B cell (primary cell): Measurements from ENCODE around the gene WASL. TPM values are rescaled to one million over a fixed set of nuclear protein-coding genes. Genes with fewer than 3 reads are reported as not detected.
A peak's percentile ranks its signal among the peaks of the same experiment; 100 is the strongest.

Experiments used
- ATAC-seq: fragments of 200-7000 bp; cut with Tn5 transposase; one replicate; pipeline ENCODE4 v1.10.0; 2021; ENCODE audit warnings: low read depth, mild to moderate bottlenecking, moderate number of reproducible peaks, moderate library complexity
- CTCF ChIA-PET: fragments of 350-600 bp; sonication (Branson Sonifier 250); formaldehyde crosslinking; loops from one replicate; lab custom pipeline; 2021; ENCODE audit warnings: antibody characterized with exemption, inconsistent platforms; lab: Charles Lee
- POLR2A ChIA-PET: fragments of 350-600 bp; sonication (Branson Sonifier 250); formaldehyde crosslinking; loops from one replicate; lab custom pipeline; 2021; ENCODE audit warnings: antibody characterized with exemption; lab: Charles Lee
- DNase-seq: peaks from one replicate; pipeline ENCODE4 v3.0.0; 2013
- H2AFZ ChIP-seq: 2 replicates; pipeline ENCODE4 v1.6.1; 2012; ENCODE audit warnings: mild to moderate bottlenecking, low read depth, low read length; ENCODE audit not compliant: insufficient read depth, poor library complexity, severe bottlenecking
- H3K27ac ChIP-seq, 2 donors: 1 replicate in 1 of 2; 2 replicates in 1 of 2; pipeline ENCODE4 v1.5.1; 2012 to 2013; ENCODE audit warnings: low read length in 2 of 2, mild to moderate bottlenecking in 2 of 2, moderate library complexity in 1 of 2
- H3K27me3 ChIP-seq, 4 experiments: fragments of 200-600 bp in 1 of 4; sonication (generic) in 1 of 4; replicated peaks in 1 of 4; 1 replicate in 2 of 4; 2 replicates in 2 of 4; pipeline versions ENCODE4 v1.6.1 to v1.7.0; 2013 to 2016; ENCODE audit warnings: low read length in 3 of 4, mild to moderate bottlenecking in 2 of 4, mixed read lengths in 1 of 4, moderate library complexity in 1 of 4; ENCODE audit not compliant: insufficient read depth in 4 of 4, control insufficient read depth in 3 of 4; ENCODE audit errors: control extremely low read depth in 1 of 4
- H3K36me3 ChIP-seq, 2 experiments: replicated peaks in 1 of 2; 1 replicate in 1 of 2; 2 replicates in 1 of 2; pipeline versions ENCODE4 v1.6.1 to v1.7.1; 2013; ENCODE audit warnings: low read length in 1 of 2; ENCODE audit not compliant: insufficient read depth in 2 of 2, control insufficient read depth in 1 of 2; ENCODE audit errors: control extremely low read depth in 1 of 2, extremely low read depth in 1 of 2
- H3K4me1 ChIP-seq, 2 donors: fragments of 200-600 bp in 1 of 2; sonication (generic) in 1 of 2; 1 replicate in 1 of 2; 2 replicates in 1 of 2; pipeline versions ENCODE4 v1.5.1 to v1.6.1; 2013 to 2017; ENCODE audit warnings: low read length in 2 of 2; ENCODE audit not compliant: control insufficient read depth in 2 of 2, insufficient read depth in 2 of 2
- H3K4me2 ChIP-seq: replicated peaks from 2 replicates; pipeline ENCODE3; 2012; ENCODE audit warnings: mild to moderate bottlenecking, low read depth, low read length; ENCODE audit not compliant: poor library complexity, severe bottlenecking
- H3K4me3 ChIP-seq, 5 experiments: fragments of 200-600 bp in 1 of 5; sonication (generic) in 1 of 5; 1 replicate in 3 of 5; 2 replicates in 2 of 5; pipeline versions ENCODE4 v1.5.1 to v1.7.0; 2011 to 2016; ENCODE audit warnings: low read length in 4 of 5, mild to moderate bottlenecking in 4 of 5, low read depth in 2 of 5, control low read depth in 1 of 5, moderate library complexity in 1 of 5; ENCODE audit not compliant: insufficient read depth in 1 of 5; ENCODE audit errors: control extremely low read depth in 1 of 5, extremely low read depth in 1 of 5
- H3K79me2 ChIP-seq: fragments of 200-600 bp; sonication (generic); one replicate; pipeline ENCODE4 v1.6.0; 2016; ENCODE audit warnings: low read length; ENCODE audit not compliant: control insufficient read depth, insufficient read depth
- H3K9ac ChIP-seq: fragments of 200-600 bp; sonication (generic); 2 replicates; pipeline ENCODE4 v1.6.1; 2017; ENCODE audit warnings: mild to moderate bottlenecking, low read length, moderate library complexity
- H3K9me3 ChIP-seq, 3 donors: one replicate each; pipeline versions ENCODE4 v1.6.1 to v1.7.1; 2013; ENCODE audit warnings: low read length in 2 of 3; ENCODE audit not compliant: control insufficient read depth in 2 of 3, insufficient read depth in 1 of 3; ENCODE audit errors: control extremely low read depth in 1 of 3
- H4K20me1 ChIP-seq: 2 replicates; pipeline ENCODE4 v1.6.0; 2012; ENCODE audit warnings: mild to moderate bottlenecking, low read length; ENCODE audit not compliant: insufficient read depth, control insufficient read depth, poor library complexity, severe bottlenecking
- H3K27ac Mint-ChIP-seq: one replicate; pipeline ENCODE4 v1.8.0; 2021; ENCODE audit warnings: mixed read lengths
- H3K27me3 Mint-ChIP-seq: one replicate; pipeline ENCODE4 v1.8.0; 2021; ENCODE audit warnings: mixed read lengths
- H3K4me1 Mint-ChIP-seq: one replicate; pipeline ENCODE4 v1.8.0; 2021; ENCODE audit warnings: mixed read lengths
- H3K4me3 Mint-ChIP-seq: one replicate; pipeline ENCODE4 v1.8.0; 2021; ENCODE audit warnings: mixed read lengths
- H3K9me3 Mint-ChIP-seq: one replicate; pipeline ENCODE4 v1.8.0; 2022; ENCODE audit warnings: mixed read lengths; ENCODE audit not compliant: insufficient read depth
- CTCF ChIP-seq: fragments of 200-600 bp; IDR thresholded peaks from one replicate; pipeline ENCODE4 v1.8.0; 2022; ENCODE audit warnings: antibody characterized with exemption, mild to moderate bottlenecking
- EZH2 ChIP-seq: IDR thresholded peaks from 2 replicates; pipeline ENCODE4 v1.6.1; 2012; ENCODE audit warnings: borderline replicate concordance, low read depth, mild to moderate bottlenecking, moderate library complexity, low read length; ENCODE audit not compliant: insufficient read depth, poor library complexity, severe bottlenecking
- WGBS: methylation state at CpG from one replicate; pipeline ENCODE4 v1.1.5; 2013; ENCODE audit warnings: missing lambda C conversion rate; ENCODE audit not compliant: insufficient coverage; 5-methylcytosine and 5-hydroxymethylcytosine counted together
- intact Hi-C: fragments of 100-400 bp; cut with micrococcal nuclease; formaldehyde crosslinking; loops from one replicate; pipeline ENCODE4 v1.10.0; 2022
- polyA plus RNA-seq: library from polyadenylated mRNA; depleted of rRNA; stranded (reverse); fragments of >200 nt; gene quantifications from 2 replicates; pipeline ENCODE4 v1.2.3, GENCODE V29; 2012
- total RNA-seq, 2 donors: library from RNA; stranded (reverse); fragments of 120-200 nt in 1 of 2; gene quantifications; 1 replicate in 1 of 2; 2 replicates in 1 of 2; pipeline versions ENCODE4 v1.2.3 to v1.2.4, GENCODE V29; 2013 to 2022

Gene WASL
- total and polyA plus RNA-seq, 2 donors (not counting 1 experiment from before 2014, with no cell fraction given): 1.8 to 10.4 TPM

- Histone ChIP-seq H3K4me1 (peaks cover 0 to 15% of the 10 kb centered on the region in 2 donors), H3K27ac (no peak overlapping the region), H4K20me1 (peaks cover 36% of the 10 kb centered on the region), H3K79me2 (peaks cover 92% of the 10 kb centered on the region), H2AFZ (no peak overlapping the region), H3K4me2 (no peak overlapping the region), H3K36me3 (no peaks in the 10 kb centered on the region), H3K9ac (no peak overlapping the region), H3K4me3 (no peak overlapping the region), H3K27me3 (no peaks in the 10 kb centered on the region), H3K9me3 (peaks cover 0 to 8% (median 0%) of the 10 kb centered on the region in 3 donors)
- POLR2A ChIA-PET: no interaction called here
- no CpG with 5 or more reads among the region's 4 CpGs for WGBS
- ATAC-seq (no peak), DNase-seq (no peak)
- peaks cover 3% of the 10 kb centered on the region for H3K9me3 Mint-ChIP-seq
- peaks cover 45% of the 10 kb centered on the region for H3K4me1 Mint-ChIP-seq
- H3K27me3 Mint-ChIP-seq: no peaks in the 10 kb centered on the region
- no peak overlapping the region for H3K4me3 Mint-ChIP-seq
- TF ChIP-seq CTCF (no peak), EZH2 (no peak)
- intact Hi-C loops: no loop called here
- CTCF ChIA-PET: no interaction called here
- H3K27ac Mint-ChIP-seq: no peak overlapping the region
Measured at GRCh38 chr7:123727071-123727837, 21.5 kb downstream of the WASL start.

DNA sequence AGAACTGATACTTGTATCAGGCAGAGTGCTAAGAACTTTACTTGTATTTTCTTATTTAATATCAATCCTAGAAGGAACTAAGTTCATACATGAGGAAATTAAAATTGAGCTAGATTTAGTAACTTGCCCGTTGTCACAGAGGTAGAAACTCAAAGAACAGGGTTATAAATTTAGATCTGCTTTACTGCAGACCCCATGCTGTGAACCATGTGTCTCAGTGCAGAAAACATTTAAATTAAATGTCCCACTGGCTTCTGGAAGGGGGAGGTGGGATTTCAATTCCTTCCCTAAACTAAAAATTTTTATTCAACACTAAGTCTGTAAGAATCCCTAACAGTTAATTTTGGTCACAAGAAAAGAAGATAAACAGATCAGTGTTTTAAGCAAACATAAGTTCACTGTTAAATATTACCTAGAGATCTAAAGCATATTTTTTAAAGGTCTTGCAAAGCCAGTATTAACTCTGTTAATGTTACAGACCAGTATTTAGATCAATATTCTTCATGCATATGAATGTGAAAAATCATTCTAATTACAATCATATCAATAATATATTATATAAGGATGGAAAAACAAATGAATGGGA lies 23.1 kb downstream of the WASL start:
- no peaks in the 10 kb centered on the region for H3K36me3 ChIP-seq
- no peak overlapping the region for H3K27ac ChIP-seq
- peaks cover 0 to 4% (median 0%) of the 10 kb centered on the region in 3 donors for H3K9me3 ChIP-seq
- ATAC-seq (no peak), DNase-seq (no peak)
- no peak overlapping the region for H2AFZ ChIP-seq
- no peaks in the 10 kb centered on the region for H3K27me3 ChIP-seq
- H4K20me1 ChIP-seq: peaks cover 39% of the 10 kb centered on the region
- H3K4me1 Mint-ChIP-seq: peaks cover 37% of the 10 kb centered on the region
- no peak overlapping the region for H3K9ac ChIP-seq
- H3K4me3 Mint-ChIP-seq: no peak overlapping the region
- peak overlapping the region; percentile 6 for H3K4me2 ChIP-seq
- CTCF ChIA-PET: interaction anchor here (0.6 to 1.3 kb wide), 3 partner anchors 10 to 191 kb away, joined by 3 to 5 read pairs (median 3); no protein-coding TSS in a partner anchor
- peaks cover 0 to 15% of the 10 kb centered on the region in 2 donors for H3K4me1 ChIP-seq
- no peaks in the 10 kb centered on the region for H3K27me3 Mint-ChIP-seq
- POLR2A ChIA-PET: no interaction called here
- no peak overlapping the region for H3K27ac Mint-ChIP-seq
- peaks cover 3% of the 10 kb centered on the region for H3K9me3 Mint-ChIP-seq
- TF ChIP-seq CTCF: no peak
- no peak for TF ChIP-seq EZH2
- no peak overlapping the region for H3K4me3 ChIP-seq
- intact Hi-C loops: no loop called here
- H3K79me2 ChIP-seq: peaks cover 93% of the 10 kb centered on the region
- WGBS: no CpG with 5 or more reads among the region's 1 CpG
